NCI-H146 treated with DMSO at 0.1 percent for 48 hours (cell line): ENCODE data around the gene DDX55.

Experiments used
- DNase-seq: peaks from one replicate; lab custom pipeline; 2025; ENCODE audit not compliant: unreplicated experiment; lab: John Stamatoyannopoulos, UW

The DDX55 gene

DNA sequence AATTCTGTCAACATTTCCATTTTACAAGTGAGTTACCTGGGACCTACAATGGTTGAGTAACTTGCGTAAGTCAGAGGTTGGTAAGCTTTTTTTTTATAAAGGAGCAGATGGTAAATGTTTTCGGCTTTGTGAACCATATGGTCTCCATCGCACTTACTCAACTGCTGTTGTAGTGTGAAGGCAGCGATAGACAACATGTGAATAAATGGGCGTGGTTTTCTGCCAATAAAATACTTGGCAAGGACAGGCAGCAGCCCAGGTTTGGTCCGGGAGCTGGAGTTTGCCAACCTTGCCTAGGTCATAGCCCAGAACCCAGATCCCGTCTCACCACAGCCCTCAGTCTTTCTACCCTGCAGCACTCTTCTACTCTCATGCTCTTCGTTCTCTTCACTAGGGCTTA lies 6.3 kb downstream of the DDX55 start:
- no peak for DNase-seq

DNA sequence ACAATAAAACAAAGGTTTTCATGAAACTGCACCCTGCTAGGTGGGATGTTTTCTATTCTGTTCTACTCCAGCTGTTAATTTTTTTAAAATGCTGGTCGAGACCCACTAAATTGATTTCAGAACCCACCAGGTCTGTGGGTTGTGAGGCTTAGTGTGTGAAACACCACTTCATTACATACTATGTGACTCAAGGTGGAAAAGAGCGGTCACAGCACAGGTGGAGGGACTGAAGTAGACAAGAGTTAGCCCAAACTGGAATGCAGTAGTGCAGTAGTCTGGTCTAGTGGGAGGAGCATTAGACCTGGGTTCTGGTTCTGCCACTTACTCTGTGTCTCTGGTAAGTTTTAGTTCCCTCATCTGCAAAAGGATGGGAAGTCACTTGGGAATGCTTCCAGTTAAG lies 12.2 kb downstream of the DDX55 start:
- no peak for DNase-seq

DNA sequence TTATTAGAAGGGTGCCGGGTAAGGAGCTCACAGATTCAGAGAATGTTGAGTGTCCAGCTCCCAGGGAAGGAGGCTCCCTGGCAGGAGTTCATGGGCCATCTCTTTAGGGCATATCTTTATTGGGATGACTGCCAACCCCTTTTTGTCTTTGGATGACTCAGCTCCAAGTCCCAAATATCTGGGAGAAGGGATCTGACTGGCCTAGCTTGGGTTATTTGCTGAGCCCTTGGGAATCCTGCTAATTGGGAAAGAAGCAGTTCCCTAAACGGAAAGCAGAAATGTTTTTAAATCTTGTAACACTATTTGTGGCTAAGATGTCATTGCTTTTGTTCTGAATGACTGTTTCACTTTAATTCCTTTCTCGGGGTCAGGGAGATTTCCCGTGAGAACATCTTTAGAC lies 12.6 kb downstream of the DDX55 start:
- DNase-seq: no peak

DNA sequence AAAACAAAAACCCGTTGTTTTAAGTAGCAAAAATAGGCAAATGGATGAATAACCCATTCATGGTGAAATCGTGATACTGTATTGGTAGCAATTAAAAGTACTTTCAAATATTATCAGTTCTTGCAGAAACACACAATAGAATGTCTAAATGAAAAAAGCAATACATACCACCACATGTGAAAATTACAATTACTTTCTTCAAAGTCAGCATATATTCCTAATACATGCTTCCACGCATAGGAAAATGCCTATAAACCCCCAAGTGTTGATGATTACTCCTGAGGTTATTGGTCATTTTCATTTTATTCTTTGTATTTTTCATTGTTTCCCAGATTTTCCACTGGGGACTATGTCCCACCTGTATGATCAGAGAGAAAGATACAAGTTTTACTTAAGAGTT lies 15.2 kb downstream of the DDX55 start:
- no peak for DNase-seq

DNA sequence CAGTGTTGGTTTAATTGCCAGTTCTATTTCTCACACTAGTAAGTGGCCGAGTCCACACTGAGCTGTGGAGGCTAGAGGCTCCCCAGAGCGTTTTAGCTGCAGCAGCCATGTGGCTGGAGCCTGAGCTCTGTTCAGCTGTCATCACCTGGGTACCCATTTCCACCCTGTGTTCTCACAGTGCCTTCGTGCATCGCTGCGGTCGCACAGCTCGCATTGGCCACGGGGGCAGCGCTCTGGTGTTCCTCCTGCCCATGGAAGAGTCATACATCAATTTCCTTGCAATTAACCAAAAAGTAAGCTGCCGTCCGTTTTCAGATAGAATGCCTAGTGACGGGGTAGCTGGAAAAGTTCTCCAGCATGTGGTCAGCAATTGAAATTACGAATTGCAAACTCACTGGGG lies 15.7 kb downstream of the DDX55 start:
- no peak for DNase-seq

DNA sequence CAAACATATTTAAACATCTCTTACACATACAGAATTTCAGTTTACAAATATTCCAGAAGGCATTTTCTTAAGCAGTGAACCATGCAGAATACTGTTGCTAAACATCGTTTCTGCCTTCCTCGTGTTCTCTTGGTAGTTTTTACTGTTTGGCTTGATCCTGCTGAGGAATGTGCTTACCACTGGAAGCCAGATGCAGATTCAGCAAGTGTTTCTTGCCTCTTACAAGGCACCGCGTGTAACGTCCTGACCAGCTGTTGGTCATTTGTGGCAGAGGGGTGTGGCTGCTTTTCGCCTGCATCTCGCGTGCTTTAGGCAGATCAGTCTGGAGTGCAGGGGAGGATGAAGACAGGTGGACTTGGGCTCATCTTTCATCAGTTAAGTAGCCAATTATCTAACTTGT lies 19.2 kb downstream of the DDX55 start:
- DNase-seq: no peak

DNA sequence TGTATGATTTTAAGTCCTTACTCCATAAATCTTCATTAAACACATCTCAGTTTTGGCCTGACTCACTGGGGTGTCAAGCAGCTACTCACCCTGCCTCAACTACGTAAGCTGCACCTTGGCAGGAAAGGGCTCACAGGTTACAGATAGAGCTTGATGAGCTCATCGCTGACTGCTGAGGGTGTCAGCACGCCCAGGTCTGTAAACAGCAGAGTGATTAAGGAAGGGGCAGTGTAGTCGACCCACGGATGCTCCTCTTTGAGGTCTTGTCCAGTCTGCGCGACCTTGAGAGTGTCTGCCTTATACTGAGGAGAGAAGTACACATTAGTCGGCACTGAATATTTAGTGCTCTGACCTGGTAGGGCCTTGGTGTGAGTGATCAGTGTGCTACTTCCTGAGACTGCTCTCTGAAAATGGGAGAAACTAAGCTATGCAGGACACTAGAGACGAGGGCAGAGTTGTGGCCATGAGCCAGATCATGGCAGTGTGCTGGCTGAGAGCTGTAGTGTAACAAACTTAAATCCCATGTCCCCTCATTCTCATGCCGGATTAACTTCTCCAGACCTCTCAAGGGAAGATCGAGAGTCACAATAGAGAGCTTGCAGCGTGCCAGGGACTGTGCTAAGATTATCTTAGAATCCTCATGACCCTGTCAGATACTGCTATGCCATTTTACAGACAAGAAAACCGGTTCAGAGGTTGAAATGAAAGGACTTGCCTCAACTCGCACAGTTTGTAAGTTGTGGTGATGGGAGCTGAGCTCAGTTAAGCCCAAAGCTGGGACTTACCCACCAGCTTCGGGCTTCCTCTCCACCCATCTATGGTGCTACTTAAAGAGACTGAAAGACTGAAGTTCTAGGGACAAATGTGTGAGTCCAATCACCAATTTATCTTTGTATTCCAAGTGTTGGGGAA lies 20.0 kb downstream of the DDX55 start:
- DNase-seq: no peak

DNA sequence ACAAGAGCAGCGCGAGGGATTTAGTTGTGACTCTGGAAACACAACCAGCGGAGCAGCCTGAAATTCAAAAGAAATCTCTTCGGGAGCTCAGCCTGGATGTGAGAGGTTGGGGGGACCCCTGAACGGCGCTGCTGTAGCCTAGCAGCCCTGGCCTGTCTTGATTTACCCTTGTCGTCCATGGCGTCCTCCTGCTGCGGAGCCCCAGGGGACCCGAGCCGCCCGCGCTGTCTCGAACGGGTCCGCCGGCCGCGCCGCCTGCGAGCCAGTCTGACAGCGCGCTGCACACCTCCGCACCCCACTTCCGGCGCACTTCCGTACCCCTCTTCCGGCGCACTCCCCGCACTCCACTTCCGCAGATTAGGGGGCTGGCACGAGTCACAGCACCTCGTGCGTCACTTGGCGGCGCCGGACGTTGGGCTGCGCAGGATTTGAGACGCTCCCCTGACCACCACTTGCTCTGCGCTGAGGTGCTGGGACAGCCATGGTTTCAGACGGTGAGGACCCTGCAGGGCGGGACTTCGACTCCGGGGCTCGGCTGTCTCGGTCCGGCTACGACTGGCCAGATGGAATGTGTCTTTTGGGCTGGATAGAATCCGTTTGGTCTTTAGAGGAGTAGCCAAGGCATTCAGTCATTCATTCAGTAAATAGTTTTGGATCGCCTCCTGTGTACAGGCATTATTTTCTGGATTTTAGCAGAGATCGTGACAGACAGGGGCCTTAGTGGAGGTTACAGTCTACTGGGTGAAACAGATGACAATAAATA lies 31.7 kb downstream of the DDX55 start, which contains the start of the genes EIF2B1 and GTF2H3:
Gene EIF2B1, minus strand, starts transcription at position 308 of the 763 bp plus-strand sequence. Its CDS starts 129 bp downstream, at position 179.
Gene GTF2H3, plus strand, starts transcription at position 451 of the 763 bp plus-strand sequence. Its CDS starts 31 bp downstream, at position 482.
- DNase-seq: peak; percentile 90

DNA sequence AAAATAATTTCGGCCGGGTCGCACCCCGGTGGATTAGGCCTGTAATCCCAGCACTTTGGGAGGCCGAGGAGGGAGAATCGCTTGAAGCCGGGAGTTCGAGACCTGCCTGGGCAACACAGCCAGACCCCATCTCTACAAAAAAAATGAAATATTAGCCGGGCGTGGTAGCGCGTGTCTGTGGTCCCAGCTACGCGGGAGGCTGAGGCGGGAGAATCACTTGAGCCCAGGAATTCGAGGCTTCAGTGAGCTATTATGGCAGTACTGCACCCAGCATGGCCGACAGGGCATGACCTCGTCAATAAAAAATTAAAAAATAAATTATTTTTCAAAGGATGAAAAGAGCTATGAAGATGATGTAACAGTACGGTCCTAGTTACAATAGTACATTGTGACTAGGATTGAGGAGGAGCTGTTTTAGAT lies 32.3 kb downstream of the DDX55 start:
- DNase-seq: no peak

DNA sequence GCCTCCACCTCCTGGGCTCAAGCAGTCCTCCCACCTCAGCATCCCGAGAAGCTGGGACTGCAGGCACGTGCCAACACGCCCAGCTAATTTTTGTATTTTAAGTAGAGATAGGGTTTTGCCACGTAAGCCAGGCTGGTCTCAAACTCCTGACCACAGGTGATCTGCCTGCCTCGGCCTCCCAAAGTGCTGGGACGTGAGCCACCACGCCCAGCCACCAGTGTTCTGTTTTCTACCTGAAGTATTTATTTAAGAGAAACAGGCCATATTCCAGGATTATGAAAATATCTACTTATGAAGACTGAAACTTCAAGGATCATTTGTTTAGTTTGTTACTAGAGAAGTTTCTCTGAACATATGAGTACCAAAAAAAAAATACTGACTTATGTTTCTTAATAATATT lies 42.0 kb downstream of the DDX55 start:
- DNase-seq: no peak

DNA sequence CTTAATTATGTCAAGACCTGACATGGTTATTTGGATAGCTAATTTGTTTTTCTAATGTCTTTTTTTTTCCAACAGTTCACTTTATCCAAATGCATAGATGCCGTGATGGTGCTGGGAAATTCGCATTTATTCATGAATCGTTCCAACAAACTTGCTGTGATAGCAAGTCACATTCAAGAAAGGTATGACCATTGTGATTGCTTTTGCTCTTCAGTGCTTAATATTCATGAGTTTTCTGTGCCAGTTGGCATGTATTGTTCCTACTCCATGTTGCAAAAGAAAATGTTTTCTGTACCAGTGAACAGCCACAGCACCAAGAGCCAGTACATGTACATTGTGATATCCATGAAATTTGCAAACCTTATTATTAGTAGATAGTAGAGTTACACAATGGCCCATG lies 43.5 kb downstream of the DDX55 start:
- DNase-seq: no peak

DNA sequence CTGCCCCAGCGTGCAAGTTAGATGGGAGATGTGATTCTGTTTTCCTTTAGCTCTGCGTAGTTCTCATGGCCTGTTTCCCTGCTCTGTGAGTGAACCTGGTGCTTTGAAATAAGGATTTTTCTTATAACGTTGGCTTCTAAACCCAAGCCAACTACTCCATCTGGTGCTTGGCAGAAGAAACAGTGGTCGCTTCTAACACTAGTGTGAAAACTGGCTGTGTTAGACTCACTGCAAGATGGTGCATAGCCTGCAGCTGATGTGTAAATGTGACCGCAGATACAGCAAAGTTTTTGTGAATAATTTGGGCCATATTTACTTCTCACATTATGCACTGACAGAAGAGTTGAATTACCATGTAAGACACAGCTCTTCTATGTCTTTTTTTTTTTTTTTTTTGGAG lies 44.0 kb downstream of the DDX55 start:
- no peak for DNase-seq

DNA sequence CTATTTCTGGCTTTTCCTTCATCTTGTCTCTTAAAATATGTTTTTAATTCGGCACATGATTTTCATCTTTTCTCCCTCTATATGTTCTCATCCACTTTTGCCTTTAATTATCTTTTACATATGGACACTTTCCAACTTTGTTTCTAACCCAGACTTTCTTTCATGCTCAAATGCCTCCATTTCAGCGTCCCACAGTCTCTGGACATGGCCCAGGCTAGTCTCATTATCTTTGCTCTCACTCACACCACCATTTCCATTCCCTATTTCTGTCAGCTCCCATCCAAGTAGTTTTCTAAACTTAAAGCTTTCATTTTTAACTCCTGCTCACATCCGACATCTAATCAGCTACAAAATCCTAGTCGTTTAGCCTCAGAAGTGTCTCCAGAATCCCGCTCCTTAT lies 46.5 kb downstream of the DDX55 start:
- no peak for DNase-seq

DNA sequence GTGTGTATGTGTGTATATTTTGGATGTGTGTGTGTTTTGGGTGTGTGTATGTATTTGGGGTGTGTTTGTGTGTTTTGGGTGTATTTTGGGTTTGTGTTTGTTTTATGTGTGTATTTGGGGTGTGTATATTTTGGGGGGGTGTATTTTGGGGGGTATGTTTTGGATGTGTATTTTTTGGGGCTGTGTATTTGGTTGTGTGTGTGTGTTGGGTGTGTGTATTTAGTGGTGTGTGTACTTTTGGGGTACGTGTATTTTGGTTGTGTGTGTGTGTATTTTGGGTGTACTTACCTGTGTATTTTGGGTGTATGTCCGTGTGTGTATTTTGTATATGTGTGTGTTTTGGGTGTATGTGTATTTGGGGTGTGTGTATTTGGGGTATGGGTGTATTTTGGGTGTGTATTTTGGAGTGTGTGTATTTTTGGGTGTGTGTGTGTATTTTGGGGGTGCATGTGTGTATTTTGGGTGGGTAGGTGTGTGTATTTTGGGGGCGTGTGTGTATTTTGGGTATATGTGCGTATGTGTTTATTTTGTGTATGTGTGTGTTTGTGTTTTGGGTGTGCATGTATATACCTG lies 52.3 kb downstream of the DDX55 start:
- no peak for DNase-seq

DNA sequence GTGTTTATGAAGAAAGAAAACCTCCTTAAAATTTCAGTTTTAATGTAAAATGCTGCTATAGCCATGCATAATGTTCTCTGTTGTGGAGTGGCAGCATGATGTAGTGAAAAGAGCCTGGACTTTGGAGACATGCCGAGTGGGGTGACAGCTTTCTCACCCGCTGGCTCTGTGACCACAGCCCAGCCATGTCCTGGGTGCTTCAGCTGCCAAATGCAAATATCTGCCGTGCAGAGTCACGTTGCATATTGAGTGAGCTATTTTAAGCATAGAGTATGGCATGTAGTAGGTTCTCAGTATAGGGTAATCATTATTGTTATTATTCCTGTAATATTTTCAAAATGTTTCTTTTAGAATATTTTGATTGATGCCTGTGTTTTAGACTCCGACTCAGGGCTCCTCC lies 53.5 kb downstream of the DDX55 start:
- no peak for DNase-seq

DNA sequence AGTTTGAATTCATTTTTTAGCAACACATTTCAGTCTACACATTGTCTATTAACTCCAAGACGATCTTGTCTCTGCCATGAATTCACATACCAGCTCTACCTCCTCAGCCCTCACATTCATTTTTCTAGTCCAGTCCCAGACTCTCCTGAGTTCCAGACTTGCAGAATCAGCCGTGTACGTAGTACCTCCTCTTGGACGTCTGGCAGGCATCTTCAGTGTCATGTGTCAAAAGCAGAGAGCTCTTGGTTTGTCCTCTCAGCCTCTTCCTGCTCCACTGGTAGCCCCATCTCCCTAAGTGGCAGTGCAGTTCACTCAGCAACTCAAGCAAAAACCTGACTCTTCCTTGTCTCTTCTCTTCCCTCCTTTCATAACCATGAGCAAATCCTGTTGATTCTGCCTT lies 54.5 kb downstream of the DDX55 start:
- no peak for DNase-seq

DNA sequence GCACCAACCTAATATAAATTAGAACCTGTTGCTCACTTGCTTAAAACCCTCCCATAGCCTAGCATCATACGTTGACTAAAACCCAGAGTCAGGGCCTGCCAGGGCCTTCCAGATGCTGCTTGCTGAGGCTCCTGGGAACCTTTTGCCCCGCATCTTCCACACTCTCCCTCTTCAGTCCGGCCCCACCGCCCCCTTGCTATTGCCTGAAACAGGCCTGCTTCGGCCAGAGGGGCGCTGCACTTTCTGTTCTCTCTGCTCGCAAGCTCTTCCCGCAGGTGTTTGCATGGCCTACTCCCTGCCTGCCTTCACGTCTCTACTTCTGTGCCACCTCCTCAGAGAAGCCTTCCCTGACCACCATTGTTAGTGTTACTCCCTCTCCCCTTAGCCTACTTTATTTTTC lies 55.3 kb downstream of the DDX55 start:
- no peak for DNase-seq

DNA sequence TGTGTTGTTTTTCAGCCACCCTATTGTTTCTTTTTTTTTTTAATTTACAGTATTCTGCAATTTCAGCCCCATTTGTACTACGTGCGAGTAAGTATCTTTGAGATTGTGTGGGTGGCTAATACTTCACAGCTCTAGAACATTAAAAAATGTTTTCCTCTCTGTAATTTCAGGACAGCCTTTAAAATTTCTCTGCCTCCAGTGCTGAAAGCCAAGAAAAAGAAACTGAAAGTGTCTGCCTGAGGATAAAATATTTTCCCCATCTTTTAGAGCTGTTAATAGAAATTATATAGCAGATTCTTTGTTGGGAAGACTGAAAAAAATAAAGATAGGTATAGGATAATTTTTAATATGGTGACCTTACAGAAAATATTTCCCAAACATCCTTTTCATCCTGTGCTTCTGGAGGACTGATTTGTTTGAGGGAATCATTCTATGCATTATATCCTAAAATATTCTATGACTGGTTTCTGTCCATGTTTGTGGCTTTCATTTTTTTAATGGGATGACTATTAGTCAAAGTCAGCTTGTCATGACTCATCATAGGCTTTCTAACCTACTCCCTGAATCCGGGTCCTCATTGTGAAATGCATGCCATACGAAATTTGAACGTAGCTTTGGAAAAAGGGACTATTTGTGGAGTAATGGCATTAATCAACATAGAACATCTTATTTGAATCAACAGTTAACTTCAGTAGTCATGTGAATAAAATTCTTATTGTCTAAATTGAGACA lies 58.3 kb downstream of the DDX55 start:
- no peak for DNase-seq

DNA sequence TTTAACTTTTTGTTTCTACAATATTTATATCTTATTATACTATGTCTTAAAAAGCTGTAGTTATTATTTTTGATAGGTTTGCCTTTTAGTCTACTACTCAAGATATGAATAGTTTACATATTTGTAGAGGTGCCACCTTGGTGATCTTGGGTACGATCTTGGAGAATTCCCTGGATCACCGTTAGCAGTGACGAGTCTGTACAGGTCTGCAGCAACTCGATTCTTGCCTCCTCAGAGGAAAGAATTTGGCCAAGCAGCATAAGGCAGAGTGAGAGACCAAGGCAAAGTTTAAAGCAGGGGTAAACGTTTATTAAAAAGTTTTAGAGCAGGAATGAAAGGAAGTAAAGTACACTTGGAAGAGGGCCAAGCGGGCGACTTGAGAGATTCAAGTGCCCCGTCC lies 65.9 kb downstream of the DDX55 start:
- DNase-seq: no peak
